HTR-8/SVneo (cell line): Measurements from ENCODE around the gene TSEN34.
"Not testable (repeated sequence)": the region's sequence is repeated elsewhere in the genome, so short reads cannot be mapped to it uniquely, and the experiment has no call there.

Experiments used
- DNase-seq: peaks from one replicate; pipeline ENCODE4 v3.0.0; 2011; ENCODE audit warnings: low spot score, mixed read lengths; ENCODE audit not compliant: insufficient read length
- FAIRE-seq: peaks from 2 replicates; lab custom pipeline; 2011; peaks lifted over from hg19 to GRCh38; lab: Jason Lieb, UNC

TSEN34 gene

DNA sequence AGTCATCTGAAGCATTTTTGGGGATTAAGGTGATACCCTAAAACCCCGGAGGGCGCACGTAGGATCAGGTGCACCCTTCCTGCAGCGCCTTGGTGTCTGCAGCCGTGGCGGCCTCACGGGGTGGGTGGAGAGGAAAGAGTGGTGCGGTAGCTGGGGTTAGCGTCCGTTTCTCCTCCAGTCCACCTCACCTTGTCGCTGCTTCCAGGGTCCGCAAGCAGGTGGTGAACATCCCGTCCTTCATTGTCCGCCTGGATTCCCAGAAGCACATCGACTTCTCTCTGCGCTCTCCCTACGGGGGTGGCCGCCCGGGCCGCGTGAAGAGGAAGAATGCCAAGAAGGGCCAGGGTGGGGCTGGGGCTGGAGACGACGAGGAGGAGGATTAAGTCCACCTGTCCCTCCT, 16.1 kb downstream of the TSEN34 start:
- DNase-seq, FAIRE-seq: not testable (repeated sequence)

DNA sequence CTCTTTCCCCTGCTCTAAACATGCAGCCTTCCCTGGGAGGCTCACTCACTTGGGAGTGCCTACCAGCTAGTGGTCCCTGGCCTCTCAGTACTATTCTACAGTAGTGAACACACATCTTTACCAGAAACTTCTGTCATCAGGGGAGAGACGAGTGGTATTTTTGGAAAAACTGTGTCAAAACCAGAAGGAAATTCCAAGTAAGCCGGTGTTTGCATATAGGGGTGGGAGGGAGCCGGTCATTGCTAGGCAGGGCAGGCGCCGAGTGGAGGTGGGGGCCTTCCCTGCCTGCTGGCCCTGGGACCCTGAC, 16.5 kb downstream of the TSEN34 start:
- no peak for FAIRE-seq
- no peak for DNase-seq

DNA sequence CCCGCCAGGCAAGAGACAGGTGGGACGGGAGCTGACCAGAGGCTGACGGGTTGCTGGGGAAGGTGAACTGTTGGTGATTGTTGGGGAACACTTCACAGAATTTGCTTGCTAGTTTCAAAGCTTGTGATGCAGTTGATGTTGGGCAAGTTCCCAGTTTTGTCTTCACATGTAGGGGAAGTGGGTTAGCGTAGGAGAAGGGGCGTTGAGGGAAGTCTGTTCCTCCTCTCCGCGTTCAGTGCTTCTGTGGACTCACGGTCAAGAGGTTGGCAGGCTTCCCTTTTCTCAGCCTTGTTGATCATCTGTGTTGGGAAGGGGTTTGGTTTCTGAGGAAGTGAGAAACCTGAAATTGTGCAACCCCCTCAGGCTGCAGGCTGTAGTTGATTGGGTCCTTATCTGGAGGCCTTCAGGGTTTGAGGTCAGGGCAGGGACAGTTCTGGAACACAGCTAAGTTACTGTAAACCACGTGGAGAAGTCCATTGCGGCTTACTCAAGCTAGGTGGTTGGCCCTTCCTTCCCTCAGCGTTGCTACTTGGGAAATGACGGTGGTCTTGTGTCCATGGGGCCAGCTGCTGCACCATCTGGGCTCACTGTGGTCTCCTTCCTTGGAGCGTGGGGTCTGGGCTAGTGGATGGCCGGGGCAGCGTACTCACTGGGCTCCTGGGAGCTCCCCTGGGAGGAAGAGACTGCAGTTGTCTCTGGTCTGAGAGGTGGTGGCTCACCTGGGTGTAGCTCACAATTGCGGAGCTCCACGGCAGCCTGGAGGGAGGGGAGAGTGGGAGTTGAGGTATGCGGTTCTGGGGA, 17.1 kb downstream of the TSEN34 start:
- no peak for DNase-seq
- no peak for FAIRE-seq

DNA sequence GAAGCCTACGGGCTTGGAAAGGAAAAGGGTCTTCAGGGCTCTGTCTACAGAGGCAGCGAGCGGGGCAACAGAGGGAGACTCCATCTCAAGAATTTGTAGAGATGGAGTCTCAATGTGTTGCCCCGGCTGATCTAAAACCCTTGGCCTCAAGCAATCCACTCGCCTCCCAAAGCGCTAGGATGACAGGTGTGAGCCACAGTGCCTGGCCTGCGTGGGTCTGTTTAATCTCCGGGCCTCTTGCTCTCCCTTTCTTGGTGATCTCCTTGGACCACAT, 17.6 kb downstream of the TSEN34 start:
- FAIRE-seq, result no peak
- no peak for DNase-seq

DNA sequence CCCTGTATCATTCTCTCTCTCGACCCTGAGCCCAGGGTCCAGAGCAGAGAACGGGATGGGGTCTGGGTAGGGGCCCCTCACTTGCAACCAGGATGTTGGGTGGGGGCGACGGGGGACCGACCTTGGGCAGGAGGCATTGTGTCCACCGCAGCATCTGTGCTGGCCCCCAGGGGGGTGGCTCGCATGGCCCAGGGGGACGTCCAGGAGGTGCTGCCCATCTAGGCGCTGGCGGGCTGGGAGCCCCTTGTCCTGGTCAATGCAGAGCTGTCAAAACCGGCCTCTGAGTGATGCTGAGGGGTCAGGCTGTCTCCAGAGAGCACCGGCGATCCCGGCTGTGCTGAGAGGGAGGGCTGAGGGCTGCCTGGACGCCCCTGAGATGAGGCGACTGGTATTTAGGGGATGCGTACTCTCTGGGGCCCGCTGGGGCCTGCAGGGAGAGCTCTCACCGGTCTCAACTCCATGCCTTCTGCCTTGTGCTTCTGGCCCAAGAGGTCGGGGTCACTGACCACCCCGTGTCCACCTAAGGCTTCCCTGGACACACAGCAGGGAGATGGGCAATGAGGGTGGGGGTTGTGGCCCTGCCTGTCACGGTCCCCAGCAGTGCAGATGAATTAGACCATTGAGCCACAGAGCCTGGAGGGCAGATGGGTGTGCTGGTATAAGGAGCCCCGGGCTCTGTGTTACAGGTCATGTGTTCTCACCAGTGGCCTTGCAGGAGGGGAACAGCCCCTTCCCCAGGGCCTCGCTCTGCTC, 18.1 kb downstream of the TSEN34 start:
- FAIRE-seq, result no peak
- DNase-seq, result no peak

DNA sequence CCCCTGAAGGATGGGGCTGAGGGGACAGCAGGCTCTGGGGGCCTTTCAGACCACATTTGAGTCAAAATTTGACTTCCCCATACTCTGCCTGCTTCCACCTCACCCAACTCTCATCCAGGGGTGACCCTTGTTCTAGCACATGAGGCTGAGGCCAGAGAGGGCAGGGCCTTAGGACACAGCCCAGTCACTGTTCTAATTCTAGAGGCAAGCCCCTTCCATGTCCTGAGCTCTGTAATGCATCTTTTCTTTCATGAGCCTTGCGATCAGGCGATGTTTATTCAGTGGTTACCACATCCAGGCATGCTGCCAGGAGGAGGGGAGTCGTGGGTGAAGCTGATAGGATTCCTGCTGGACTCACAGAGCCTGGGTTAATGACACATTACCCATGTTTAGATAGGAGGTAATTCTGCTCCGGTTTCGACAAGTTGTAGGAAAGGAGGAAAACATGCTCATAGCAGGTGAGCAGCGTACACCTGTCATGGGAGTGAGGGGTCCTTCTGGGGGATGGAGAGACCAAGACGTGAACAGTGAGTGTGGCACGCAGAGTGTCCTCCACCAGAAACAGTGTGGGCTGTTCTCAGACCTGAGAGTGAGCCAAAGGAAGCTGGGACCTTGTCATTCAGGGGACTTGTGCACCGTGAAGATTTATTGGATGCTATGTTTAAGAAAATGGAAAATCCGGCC, 18.8 kb downstream of the TSEN34 start:
- FAIRE-seq, result peak; percentile 85
- DNase-seq, result peak; percentile 93

DNA sequence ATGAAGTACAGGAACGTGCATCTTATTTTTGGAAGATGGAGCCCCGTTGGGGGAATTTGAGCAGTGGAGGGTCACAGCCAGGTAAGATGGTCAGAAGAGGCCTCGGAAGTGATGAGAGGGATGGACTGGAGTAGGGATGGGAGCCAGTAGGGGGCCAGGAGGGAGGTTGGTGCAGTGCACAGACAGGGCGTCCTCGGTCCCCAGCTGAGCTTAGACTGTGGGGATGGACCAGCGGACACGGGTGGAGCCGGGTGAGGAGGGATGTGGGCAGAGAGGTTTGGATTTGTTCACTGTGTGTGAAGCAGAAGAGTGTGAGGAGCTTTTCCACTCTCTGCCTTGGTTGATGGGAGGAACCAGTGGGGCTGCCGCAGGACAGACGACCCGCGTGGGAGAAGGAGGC, 20.1 kb downstream of the TSEN34 start:
- FAIRE-seq (no peak), DNase-seq (no peak)

DNA sequence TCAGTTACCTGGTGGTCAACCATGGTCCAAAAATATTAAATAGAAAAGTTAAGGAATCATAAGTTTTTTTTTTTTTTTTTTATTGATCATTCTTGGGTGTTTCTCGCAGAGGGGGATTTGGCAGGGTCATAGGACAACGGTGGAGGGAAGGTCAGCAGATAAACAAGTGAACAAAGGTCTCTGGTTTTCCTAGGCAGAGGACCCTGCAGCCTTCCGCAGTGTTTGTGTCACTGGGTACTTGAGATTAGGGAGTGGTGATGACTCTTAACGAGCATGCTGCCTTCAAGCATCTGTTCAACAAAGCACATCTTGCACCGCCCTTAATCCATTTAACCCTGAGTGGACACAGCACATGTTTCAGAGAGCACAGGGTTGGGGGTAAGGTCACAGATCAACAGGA, 23.1 kb downstream of the TSEN34 start:
- FAIRE-seq, DNase-seq: not testable (repeated sequence)

DNA sequence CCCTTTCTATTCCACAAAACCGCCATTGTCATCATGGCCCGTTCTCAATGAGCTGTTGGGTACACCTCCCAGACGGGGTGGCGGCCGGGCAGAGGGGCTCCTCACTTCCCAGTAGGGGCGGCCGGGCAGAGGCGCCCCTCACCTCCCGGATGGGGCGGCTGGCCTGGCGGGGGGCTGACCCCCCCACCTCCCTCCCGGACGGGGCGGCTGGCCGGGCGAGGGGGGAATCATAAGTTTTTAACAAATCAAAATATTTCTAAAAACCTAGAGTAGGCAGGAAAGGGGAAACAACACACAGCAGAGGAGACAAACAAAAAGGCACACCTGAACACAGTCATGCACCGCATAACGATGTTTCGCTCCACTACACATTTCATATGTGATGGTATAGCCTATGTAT, 23.6 kb downstream of the TSEN34 start:
- not testable (repeated sequence) for DNase-seq, FAIRE-seq

DNA sequence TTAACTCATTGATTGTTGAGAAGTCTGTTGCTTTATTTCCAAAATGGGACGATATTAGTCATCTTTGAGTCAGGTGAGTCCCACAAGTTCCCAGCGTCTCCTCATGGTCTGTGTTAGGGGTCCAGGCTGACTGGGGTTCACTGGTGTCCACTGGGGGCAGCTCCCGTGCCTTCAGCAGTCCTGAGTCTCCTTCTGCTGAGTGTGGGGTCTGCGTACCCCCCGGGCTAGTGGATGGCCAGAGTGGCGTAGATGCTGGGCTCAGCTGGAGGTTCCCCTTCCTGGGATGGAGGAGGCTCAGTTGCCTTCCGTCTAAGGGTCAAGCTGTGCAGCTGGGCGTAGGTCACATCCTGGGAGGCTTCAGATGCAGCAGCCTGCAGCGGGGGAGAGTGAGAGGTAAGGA, 25.8 kb downstream of the TSEN34 start:
- FAIRE-seq (no peak), DNase-seq (no peak)

DNA sequence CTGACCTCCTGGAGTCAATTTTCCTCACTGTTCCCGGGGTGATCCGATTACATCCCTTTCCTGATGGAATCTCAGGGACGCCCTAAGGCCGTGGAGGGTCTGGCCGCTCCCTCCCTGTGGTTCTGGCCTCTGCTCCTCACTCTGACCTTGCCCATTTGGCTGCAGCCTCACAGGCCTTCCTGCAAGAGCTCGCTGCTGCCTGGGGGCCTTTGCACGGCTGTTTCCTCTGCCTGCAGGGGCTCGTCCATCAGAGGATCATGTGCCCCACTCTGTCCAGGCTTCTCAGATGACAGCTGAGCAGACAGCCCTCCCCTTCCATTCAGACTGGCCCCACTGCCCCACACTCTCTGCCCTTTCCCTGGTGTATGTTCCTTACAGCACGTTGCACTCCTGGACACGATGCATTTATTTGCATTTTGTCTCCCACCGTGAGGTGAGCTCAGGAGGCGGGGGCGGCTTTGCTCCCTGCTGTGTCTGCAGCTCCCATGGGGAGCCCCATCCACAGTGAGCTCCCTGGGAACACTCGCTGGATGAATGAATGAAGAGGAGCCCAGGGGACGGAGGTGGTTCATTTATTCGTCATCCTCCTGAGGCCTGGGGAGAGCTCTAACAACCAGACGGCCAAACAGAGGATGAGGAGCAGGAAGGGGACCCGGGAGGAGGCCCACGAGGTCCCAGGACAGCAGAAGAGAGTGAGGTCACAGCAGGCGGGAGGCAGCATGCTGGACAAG, 26.6 kb downstream of the TSEN34 start:
- DNase-seq, FAIRE-seq: not testable (repeated sequence)

DNA sequence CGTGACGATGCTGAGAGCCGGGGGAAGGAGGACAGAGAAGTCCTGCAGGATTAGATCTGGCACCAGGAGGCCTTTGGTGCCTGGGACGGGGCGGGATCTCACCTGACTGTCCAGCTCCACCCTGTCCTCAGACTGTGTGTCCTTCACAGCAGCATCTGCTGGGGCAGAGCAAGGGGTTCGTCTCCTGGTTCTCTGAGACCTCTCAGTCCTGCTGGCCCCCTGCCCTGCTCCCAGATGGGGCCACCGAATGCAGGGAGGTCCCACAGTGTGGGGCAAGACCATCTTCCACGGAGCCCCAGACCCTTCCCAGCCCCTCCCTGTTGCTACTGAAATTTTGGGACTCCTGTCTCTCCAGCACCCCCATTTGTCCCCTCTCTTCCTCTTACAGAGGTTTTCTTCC, 27.2 kb downstream of the TSEN34 start:
- DNase-seq, result no peak
- no peak for FAIRE-seq

DNA sequence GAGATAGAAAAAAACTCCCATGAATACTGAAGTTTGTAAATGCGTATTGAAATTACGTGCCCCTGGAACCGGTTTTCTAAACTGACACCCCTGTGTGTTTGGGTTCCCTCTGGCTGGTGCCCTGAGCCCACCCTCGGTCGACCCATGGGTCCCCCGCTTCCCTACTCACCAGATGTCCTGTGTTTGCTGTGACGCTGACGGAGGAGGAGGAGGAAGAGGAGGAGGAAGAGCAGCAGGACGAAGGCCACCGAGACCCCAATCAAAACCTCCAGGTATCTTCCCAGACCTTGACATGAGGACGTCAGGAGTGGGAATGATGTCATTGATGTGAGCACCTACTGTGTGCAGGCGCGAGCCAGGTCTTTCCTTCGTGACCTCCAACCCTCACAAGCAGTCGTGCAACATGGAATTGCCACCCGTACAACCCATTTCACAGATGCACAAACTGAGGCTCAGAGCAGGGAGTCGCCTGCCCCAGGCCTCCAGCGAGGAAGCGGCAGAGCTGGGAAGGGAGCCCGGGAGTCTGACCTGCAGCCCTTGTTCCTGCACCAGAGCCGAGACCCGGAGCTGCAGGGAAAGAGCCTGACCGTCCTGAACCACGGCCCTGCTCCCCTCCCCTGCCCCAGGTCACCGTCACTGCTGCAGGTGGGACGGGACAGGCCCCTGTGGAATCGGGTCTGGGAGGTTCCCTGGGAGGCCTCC, 28.0 kb downstream of the TSEN34 start:
- FAIRE-seq (no peak), DNase-seq (no peak)

DNA sequence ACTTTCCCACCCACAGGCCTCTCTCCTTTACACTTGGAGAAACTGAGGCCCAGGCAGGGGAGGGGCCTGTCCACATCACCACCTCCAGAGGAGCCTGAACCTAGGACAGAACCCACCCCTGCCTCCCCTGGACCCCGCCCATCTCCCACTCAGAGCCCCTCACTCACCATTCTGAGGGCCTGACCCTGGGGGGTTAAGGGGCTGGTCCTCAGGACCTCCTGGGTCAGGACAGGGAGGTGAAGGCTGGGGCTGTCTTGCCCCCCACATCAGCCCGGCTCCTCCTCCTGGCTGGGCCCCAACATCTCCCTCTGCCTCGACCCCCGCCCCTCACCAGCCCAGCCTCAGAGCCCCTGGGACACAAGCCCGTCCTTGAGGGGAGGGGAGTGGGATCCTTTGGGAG, 28.6 kb downstream of the TSEN34 start:
- not testable (repeated sequence) for DNase-seq, FAIRE-seq

DNA sequence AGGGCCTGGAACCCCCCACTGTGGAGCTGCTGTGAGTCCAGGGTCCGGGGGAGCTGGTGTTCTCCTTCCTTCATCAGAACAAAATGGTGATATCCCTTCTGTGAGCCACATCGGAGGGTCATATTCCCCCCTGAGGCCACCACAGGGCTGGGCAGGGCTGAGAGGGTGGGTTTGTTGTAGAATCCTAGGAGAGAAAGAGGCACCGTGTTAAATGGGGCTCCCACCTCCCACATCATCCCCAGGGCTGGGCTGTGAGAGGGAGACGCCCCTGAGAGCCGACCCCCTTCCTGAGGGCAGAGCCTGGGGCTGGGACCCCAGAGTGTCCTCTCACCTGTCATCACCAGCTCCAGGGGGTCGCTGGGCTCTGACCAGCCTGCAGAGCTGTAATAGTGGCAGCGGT, 30.8 kb downstream of the TSEN34 start:
- DNase-seq, FAIRE-seq: not testable (repeated sequence)

DNA sequence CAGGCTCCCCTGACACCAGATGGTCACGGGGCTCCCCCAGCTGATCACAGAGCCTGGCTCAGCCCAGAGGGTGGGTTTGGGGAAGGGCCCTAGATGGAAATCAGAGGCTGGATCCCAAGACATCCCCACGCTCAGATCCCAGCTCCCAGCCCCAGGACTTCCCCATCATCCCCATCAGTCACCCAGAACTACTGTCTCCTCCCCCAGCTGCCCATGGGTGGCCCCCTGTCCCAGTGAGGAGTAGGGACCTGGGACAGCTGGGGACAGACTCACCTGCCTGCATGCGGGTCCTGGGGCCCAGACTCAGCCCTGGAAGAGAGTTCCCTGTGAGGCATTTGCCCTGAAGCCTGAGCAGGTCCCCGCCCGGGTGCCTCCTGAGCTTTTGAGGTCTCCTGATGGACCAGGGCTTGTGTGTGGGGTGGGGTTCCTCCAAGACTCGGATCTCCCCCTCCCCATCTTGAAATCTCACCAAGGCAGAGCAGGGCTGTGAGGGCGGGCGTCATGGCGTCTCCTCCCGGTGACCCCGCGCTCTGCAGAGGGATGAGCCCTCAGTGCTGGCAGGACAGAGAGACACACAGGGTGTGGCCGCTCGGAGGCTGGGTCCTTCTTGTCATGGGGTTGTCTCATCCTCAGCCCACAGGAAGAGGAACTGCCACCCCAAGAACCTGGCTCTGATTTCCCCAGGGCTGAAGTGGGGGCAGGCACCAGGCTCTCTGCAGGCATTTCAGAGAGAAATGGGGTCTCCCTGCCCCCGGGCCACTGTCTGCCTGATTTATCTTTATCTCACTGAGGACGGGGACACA, 31.6 kb downstream of the TSEN34 start, which contains the start of gene LILRB3:
TSS of gene LILRB3 (minus strand) at position 534 of the 803 bp plus-strand sequence. CDS start at position 503, 31 bp downstream.
- DNase-seq, FAIRE-seq: not testable (repeated sequence)

DNA sequence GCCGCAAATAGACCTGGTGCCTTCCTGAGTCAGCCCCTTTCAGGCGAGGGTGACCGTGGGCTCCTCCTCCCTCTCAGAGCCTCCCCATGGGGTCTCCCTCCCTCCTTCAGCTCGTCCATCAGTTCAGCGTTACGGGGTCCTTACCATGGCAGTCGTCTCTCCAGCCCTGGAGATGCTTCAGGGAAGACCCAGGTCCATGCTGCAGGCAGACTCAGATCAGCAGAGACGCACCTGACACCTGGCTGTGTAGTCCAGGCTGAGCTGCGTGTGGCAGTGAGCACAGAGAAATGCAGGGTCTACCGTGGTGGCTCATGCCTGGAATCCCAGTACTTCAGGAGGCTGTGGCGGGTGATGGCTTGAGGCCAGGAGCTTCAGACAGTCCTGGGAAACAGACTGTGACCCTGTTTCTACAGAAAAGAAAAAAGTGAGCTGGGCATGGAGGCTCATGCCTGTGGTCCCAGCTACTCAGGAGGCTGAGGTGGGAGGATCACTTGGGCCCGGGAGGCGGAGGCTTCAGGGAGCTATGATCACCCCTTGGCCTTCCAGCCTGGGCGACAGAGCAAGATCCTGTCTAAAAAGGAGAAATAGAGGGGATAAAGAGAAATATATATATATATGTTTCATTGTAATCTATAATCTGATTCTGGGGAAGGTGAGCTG, 32.3 kb downstream of the TSEN34 start:
- peak; percentile 90 for FAIRE-seq
- not testable (repeated sequence) for DNase-seq

DNA sequence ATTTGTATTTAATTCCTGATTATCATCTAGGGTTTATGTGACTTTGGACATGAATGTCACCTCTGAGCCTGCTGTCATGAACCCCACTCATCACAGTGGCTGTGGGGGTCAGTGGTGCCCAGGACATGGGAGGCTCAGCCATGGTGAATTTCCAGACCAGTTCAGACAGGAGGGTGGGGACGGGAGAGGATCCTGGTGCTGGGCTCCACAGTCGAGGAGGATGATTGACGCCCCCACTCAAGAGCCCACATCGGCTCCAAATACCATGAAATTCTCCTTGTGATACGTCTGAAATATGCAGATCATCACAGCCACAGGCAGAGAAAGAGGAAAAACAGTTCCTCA, 32.8 kb downstream of the TSEN34 start:
- DNase-seq, FAIRE-seq: not testable (repeated sequence)

DNA sequence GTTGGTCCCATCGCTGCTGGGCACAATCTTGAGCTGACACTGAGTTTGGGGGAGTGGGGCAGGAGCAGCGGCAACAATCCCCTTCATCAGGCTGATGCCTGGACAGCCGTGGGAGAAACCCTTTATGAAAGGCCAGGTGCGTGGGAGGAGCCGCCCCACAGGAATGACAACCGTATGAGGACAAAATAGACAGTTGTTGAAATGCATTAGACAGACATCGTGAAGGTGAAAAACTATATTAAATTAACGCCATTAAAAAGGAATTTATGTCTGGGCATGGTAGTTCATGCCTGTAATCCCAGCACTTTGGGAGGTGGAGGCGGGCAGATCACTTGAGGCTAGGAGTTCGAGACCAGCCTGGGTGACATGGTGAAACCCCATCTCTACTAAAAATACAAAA, 33.5 kb downstream of the TSEN34 start:
- FAIRE-seq, DNase-seq: not testable (repeated sequence)
